Measurements from ENCODE around the gene LOXHD1.

The LOXHD1 gene

GRCh38 chr18:46625069-46625468 is 32.0 kb downstream of the LOXHD1 start:
- DNase-seq: no peak

DNA sequence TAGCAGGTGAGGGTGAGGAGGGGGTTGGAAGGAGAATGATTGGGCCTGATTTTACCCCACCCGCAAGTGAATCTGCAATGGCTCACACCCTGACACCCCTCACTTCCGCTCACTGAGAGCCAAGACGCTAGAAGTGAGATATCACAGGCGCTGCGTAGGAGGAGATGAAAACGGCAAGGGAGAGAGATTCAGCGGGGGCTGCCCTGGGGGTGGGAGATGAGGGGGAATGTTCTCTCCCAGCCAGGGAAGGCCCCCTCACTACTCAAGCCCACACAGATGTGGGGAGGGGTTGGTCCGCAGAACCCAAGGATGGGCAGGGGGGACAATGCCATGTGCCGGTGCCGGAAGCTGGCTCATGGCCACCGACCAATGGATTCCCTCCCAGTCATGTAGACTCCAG is 32.9 kb downstream of the LOXHD1 start:
- no peak for DNase-seq

DNA sequence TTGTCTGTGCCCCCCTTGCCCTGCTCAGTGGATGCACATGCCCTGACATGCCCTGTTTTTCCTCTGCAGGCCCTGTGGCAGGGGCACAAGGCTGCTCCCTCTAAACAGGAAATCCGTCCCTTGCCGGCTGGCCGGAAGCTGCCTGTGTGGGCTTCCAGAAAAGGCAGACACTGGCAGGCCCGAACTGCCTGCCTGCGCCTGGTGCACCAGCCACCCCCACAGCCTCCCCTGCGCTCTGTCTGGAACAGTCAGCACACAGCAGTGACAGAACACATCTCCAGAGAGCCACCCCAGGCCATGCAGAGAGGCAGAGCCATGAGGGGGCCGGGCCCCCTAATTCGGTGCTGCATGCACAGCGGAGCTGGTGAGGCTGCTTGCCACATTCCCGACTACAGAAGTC is 33.5 kb downstream of the LOXHD1 start:
- no peak for DNase-seq

GRCh38 chr18:46622999-46623398 is 34.0 kb downstream of the LOXHD1 start:
- no peak for DNase-seq

GRCh38 chr18:46622451-46622850 is 34.6 kb downstream of the LOXHD1 start:
- DNase-seq: no peak

DNA sequence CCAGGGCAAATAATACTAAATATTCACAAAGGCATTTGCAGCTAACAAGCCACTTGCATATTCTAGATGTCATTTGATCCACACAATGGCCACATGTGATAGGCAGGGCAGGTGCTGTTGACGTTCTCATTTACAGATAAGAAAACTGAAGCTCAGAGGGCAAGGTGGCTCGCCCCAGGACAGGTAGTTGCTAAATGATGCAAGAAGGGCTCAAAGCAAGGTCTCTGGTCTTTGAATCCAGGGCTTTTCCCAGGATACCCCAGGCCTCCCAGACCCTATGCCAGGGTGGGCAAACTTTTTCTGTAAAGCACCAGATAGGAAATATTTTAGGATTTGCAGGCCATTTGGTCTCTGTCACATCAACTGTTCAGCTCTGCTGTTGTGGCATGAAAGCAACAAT is 35.1 kb downstream of the LOXHD1 start:
- DNase-seq: no peak

DNA sequence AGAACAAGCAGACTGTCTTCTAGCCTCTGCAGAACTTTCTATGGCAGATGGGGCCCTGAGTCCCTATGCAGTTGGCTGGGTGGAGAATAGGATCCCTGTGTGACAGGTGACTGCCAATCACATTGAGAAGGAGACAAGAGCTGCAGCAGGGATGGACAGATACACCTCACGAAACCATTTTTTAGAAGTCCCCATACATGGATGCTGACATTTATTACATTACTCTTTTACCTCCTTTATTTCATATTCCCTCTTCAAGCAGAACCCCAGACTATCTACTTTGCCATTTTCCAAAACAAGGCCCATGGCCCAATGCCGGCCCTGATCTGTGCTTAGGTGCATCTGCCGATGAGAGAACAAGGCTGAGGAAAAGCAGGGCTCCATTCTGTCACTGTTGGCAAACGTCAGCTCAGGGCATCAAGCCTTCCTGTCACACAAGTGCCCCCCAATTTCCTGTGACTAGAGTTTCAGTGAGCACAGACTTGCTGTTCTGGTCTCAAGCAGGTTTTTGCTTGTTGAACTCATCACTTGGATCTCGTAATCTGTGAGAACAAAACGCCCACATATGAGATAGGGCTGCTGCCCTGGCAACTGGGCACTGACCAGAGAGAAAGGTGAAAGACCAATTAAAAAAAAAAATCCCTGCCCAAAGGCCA is 35.8 kb downstream of the LOXHD1 start:
- DNase-seq: no peak

DNA sequence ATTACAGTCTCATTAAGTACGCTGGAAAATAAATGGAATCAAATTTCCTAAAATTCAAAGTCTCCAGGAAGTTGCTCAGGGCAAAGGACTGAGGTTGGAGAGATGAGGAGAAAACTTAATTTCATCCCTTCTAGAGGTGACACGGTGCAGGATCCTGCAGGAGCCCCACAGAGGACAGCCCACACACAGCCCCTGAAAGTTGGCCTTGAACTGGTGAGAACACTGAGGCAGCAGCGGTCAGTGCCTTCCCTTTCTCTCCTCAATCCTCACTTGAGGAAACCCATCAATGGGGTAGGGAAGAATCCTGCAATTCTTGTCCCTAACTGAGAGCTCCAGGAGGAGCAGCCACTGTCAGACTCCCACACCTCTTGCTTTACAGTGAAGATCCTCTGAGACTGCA is 37.5 kb downstream of the LOXHD1 start:
- DNase-seq: no peak

DNA sequence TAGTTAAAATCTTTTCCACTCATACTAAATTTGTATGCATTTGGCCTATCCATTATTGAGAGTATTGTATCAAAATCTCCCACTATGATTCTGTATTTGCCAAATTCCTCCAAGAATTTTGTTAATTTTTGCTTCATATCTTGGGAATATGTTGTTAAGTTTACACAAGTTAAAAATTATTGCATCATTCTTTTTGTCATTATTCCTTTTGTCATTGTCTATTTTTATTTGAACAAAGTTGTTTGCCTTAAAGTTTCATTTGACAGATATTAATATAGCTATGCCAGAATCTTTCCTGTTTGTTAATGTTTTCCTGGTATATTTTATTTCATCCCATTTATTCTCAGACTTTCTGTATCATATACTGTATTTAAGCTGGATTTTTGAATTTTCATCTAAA is 41.3 kb downstream of the LOXHD1 start:
- DNase-seq: no peak

DNA sequence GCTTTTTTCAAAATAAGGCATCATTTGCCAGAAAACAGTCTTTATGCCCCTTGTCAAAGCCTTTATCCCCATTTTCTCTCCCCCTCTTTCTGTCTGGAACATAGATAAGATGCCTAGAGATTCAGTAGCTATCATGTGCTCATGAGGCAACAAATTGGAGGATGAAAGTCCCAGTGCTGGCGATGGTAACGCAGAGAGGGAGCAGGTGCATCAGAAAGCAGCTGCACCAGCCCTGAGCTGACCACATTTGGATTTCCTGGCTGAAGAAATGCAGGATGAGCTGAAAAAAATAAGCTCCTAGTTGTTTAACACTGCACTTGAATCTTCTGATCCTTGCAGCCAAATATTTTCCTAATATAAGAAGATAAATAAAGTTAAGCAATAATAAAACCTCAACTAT is 48.0 kb downstream of the LOXHD1 start:
- no peak for DNase-seq

- DNase-seq: no peak
Measured at GRCh38 chr18:46607926-46608325, 49.1 kb downstream of the LOXHD1 start.

DNA sequence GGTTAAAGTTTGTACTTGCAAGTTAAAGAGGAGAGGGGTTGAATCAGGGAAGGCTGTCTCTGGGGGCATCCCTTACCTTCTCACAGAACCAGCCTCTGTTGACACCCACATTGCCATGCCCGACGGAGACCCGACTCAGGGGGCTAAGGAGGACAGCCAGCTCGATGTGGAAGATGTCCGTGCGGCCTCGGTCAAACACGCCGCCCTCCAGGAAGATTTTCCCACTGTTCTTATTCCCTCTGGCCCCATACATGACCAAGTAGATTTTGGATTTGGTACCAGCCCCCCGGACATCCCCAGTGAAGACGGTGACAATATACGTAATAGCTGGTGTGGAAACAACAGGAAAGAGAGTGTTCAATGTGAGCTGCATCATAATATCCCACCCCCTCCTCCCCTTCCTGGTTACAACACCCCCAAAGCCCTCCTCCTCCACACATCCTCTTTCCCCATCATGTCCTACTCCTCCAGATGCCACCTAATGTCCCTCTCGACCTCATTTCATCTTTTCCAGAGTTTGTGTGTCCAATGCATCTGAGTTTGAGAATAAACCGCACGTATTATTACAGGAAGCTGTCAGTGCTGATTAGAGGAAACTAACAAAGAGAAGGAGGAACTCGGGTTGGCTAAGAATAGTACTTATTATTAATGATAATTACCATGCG is 55.7 kb downstream of the LOXHD1 start:
- no peak for DNase-seq

DNA sequence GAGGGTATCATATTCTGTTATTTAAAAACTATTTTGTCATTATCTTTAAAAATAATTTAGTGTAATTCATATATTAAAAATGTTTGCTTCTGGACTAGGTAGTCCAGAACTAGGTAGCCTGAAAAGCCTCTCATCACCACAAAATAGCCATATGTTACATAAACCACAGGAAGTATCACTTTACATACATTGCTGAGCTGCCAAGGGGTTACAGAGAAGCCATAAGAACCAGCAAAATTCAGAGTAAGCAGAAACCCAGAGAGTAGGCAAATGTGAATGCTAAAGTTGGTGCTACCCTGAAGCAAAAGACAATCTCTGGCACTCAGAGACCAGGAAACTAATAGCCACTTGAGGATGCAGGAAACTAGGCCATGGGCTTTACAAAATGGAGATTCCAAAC is 60.9 kb downstream of the LOXHD1 start:
- no peak for DNase-seq

DNA sequence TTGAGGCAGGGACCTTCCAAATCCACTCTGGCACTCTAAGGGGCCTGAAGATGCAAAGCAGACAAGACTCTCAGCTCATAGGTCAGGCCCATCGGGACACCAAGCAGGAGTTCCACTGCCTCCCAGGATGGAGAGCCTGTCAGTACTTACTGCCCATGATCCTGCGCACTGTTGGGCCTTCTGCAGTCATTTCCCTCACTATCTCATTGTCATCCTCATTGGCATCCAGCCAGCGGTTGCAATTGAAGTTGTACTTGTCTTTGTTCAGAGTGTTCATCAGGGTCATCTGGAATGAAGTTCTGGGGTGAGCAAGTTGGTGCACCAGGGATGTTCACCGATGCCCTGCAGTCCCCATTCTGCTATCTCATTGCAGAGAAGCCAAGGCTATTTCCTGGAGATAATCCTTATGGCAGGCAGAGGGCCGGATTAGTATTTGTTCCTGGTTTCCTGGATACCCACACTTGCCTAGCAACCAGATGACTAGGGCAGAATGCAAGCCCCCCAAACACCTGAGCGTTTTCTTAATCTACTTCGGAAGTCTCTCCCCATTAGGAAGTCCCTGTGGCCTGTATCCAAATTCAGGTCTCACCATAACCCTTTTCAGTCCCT is 65.1 kb downstream of the LOXHD1 start:
- DNase-seq: no peak

DNA sequence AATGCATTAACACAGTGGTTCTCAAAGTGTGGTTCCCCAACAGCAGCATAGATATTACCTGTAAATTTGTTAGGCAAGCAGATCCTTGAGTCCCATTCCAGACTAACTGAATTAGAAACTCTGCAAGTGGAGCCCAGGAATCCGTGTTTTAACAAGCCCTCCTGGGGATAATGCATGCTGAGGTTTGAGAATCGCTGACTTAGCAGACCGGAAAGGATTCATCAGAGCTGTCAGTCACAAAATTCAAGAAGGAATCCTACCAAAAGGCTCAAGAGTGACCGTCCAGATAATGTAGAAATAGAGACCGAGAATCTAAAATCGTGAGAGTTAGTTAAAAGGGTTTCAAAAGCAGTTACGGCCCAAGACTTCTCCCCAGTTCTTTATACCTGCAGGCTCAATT is 66.9 kb downstream of the LOXHD1 start:
- no peak for DNase-seq

- DNase-seq: no peak
Measured at GRCh38 chr18:46588971-46589660, 67.9 kb downstream of the LOXHD1 start.

DNA sequence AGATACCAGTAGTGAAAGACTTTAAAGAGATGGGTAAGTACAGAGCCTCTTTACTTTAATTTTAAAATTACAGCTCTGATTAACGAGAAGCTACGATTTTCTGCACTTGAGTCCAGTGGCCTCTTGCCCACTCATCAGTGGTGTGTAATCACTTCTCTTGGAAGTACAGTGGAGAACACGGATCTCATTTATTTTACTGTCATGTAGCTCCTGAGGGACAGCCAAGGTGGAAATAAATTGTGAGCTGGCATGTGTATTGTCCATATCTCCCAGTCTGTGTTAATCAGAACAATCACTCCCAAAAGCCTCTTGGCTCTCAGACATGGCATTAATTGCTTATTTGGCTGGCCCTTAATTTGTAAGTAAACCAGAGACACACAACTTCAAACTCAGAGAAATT is 69.4 kb downstream of the LOXHD1 start:
- DNase-seq: no peak

GRCh38 chr18:46583711-46584110 is 73.3 kb downstream of the LOXHD1 start:
- DNase-seq: no peak

GRCh38 chr18:46581648-46582047 is 75.4 kb downstream of the LOXHD1 start:
- no peak for DNase-seq

- no peak for DNase-seq
Measured at GRCh38 chr18:46578987-46579386, 78.0 kb downstream of the LOXHD1 start.

DNA sequence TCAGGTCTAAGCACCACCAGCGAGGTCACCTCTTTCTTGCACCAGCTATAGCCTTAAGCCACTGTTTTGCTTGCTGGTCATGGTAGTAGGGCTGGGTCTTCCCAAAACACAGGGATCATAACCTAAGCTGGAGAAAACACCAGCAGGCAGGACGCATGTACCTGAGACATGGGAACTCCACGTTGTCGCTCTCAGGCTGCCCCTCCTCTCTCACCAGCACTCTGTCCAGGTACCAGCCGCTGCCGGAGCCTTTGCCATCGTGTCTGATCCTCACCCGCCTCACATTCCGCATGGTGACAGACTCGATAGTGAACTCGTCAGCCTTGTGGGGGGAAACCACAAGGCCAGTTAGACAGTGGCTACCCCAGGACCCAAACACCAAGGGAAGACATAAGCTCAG is 79.5 kb downstream of the LOXHD1 start:
- no peak for DNase-seq

- DNase-seq: no peak
Measured at GRCh38 chr18:46575851-46576250, 81.2 kb downstream of the LOXHD1 start.

DNA sequence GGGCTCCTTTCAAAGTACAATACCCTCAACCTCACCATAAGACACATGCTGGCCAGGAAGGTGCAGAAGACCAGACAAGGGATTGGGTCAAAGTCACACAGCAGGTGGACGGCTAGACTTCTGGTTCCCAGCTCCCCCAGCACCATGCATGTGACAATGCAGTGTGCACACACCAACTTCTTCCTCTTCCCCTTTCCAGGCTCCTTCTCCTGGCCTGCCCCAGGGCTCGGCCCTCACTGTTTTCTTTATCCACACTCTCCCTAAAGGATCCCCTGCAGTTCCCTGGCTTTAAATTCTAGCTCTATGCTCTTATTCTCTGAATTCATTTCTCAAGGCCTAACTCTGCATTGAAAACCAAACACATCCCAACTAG is 82.3 kb downstream of the LOXHD1 start:
- no peak for DNase-seq

Data from effector CD8-positive, alpha-beta T cell (primary cell).